LHCN-M2 (cell line): ENCODE results near the gene WDPCP. TPM values are rescaled to one million over a fixed set of nuclear protein-coding genes. Genes with fewer than 3 reads are reported as not detected.
A peak's percentile ranks its signal among the peaks of the same experiment; 100 is the strongest.
"Not testable (repeated sequence)": the region's sequence is repeated elsewhere in the genome, so short reads cannot be mapped to it uniquely, and the experiment has no call there.

Source experiments
- DNase-seq: peaks from one replicate; pipeline ENCODE4 v3.0.0-alpha.2; 2012; ENCODE audit warnings: low read depth
- total RNA-seq: library from RNA; depleted of rRNA; stranded (reverse); fragments of >200 nt; gene quantifications from 2 replicates; pipeline ENCODE4 v1.2.3, GENCODE V29; 2014

WDPCP gene
- total RNA-seq, 1 experiment from 2014 or later = 6.8 TPM

DNA sequence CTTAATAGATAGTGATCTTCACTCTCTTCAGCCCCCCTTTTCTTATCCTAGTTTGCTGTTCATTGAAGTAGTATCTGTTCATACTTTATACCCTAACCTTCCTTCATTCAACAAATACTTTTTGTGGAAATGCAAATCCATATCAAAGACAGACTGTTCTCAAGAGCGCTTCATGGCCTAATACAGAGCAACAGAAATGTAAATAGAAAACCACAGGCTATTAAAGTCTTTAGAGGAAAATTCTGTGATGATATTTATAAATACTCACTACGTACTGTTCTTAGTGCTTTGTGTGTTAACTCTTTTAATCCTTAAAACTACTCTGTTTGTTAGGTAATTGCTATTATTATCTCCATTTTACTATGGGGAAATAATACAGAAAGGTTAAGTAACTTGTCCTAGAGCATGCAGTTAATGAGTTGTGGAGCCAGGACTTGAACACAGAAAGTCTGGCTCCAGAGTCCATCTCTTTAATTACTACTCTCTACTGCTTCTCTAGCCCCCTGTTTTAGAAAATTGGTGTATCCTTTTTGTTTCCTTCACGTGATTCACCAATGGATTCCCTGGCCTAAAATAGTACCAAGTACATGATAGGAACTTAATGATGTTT is 3.4 kb upstream of the WDPCP start:
- DNase-seq = no peak

GRCh38 chr2:63590626-63591408 is 2.5 kb upstream of the WDPCP start:
- no peak for DNase-seq

- no peak for DNase-seq
Observed at GRCh38 chr2:63589148-63589958, 1.1 kb upstream of the WDPCP start.

GRCh38 chr2:63587814-63588384 is 378 bp downstream of the WDPCP start:
- no peak for DNase-seq

DNA sequence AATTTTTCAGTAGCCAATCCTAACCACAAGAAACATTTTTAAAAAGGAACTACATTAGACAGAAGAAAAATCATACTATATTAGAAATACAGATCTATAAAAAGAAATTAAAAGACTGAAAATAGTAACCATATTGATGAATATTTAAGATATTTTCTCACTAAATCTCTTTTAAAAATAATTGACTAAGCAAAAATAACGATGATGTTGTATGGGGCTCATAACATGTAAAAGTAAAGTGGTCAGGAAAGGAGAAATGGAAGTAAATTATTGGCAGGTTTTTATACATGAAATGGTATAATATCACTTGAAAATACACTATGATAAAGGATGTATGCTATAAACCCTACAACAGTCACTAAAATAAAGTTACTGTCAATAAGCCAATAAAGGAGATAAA is 5.4 kb downstream of the WDPCP start:
- no peak for DNase-seq

GRCh38 chr2:63581298-63581961 is 6.8 kb downstream of the WDPCP start:
- peak; percentile 13 for DNase-seq

- no peak for DNase-seq
Observed at GRCh38 chr2:63580651-63581297, 7.5 kb downstream of the WDPCP start.

DNA sequence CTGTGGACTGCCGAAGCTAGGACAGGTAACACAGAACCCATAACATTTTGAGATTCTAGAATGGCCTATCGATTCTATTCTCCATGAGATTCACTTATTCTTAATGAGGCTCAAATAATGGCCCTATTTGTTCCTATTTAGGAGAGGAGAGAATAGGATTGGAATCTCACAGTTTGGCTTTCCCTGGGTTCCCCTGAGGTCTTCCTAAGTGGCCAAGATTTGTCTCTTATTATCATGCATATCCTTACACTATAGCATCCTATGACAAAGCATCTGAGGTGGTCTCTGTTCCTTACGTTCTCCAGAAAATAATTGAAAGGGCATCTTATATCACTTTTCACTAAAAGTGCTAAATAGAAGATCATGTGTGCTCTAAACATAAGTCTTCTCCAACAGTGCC is 9.5 kb downstream of the WDPCP start:
- no peak for DNase-seq

DNA sequence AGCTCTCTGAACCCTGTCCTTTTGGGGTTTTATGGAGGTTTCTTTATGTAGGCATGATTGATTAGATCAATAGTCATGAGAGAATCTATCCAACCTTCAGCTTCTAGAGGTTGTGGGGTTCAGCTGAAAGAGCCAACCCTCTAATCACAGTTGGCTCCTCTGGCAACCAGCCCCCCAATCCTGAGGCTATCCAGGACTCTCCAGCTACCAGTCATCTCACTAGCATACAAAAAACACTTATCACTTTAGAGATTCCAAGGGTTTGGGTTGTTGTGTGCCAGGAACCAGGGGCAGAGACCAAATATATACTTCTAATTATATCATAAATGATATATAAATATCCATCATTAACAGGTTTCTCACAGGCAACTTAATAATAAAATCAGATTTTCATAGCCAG is 11.7 kb downstream of the WDPCP start:
- DNase-seq = no peak

DNA sequence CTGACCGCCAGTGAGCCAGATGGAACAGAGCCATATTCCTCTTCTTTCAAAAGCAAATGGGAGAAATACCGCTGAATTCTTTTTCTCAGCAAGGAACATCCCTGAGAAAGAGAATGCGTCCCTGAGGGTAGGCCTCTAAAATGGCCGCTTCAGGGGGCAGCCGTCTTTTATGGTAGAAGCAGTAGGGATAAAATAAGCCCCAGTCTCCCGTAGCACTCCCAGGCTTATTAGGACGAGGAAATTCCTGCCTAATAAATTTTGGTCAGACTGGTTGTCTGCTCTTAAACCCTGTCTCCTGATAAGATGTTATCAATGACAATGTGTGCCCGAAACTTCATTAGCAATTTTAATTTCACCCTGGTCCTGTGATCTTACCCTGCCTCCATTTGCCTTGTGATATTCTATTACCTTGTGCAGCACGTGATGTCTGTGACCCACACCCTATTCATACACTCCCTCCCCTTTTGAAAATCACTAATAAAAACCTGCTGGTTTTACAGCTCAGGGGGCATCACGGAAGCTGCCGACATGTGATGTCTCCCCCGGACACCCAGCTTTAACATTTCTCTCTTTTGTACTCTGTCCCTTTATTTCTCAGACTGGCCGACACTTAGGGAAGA is 14.4 kb downstream of the WDPCP start:
- DNase-seq = not testable (repeated sequence)

DNA sequence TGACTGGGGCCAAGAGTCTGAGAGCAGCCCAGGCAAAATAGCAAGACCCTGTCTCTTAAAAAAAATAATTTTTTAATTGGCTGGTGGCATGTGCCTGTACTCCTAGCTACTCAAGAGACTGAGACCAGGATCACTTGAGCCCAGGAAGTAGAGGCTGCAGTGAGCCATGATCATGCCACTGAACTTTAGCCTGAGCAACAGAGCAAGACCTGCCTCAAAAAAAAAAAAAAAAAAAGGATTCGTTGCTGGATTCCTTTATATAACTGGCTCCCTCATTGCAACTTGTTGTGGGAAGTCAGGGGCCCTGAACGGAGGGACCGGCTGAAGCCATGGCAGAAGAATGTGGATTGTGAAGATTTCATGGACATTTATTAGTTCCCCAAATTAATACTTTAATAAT is 15.3 kb downstream of the WDPCP start:
- DNase-seq = not testable (repeated sequence)

- DNase-seq = no peak
Observed at GRCh38 chr2:63572001-63572400, 16.3 kb downstream of the WDPCP start.

- DNase-seq = no peak
Observed at GRCh38 chr2:63571291-63571690, 17.0 kb downstream of the WDPCP start.

- DNase-seq = no peak
Observed at GRCh38 chr2:63569740-63570139, 18.5 kb downstream of the WDPCP start.

DNA sequence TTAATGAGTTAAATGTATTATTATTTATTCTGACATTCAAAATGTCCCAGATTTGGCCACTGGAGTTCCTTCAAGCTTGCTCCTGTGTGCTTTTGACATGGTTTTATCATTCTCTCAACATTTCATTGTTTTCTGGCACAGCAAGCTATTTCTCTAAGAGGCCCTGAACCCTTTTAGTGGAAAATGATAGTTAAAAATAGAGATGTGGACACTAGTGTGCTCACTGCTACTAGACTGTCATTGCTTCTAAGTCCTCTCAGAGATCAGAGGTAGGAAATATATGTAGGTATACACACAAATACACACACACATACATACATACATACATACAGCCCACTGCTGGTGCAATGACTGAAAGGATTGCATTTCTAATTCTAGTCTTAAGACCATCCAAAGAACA is 25.5 kb downstream of the WDPCP start:
- no peak for DNase-seq

- DNase-seq = not testable (repeated sequence)
Observed at GRCh38 chr2:63558922-63559321, 29.4 kb downstream of the WDPCP start.

GRCh38 chr2:63557819-63558218 is 30.5 kb downstream of the WDPCP start:
- DNase-seq = not testable (repeated sequence)

GRCh38 chr2:63555931-63556330 is 32.3 kb downstream of the WDPCP start:
- DNase-seq = no peak

GRCh38 chr2:63555299-63555698 is 33.0 kb downstream of the WDPCP start:
- no peak for DNase-seq

DNA sequence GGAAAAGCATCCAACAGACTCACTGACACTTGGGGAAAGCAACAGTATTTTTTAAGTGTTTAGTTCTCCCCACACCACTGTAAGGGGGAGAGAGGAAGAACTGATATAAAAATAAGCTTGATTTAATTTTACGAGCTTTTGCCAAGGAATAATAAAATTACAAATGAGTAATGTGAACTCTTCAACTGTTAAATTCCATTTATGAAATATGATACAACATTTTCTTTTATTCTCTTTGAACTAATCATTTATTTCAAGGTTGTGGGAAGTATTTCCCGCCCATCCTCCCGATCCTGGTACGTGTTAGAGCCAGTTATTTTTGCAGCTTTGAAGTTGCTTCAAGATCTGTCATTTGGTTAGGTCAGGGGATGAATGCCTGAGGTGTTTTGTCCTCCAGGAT is 35.2 kb downstream of the WDPCP start:
- peak; percentile 75 for DNase-seq

GRCh38 chr2:63545023-63545422 is 43.3 kb downstream of the WDPCP start:
- DNase-seq = no peak
